IPS-11a (cell line): ENCODE results near the gene RAB29.
"Not testable (repeated sequence)": the region's sequence is repeated elsewhere in the genome, so short reads cannot be mapped to it uniquely, and the experiment has no call there.

Source experiments
- H3K4me3 ChIP-seq: one replicate; pipeline ENCODE4 v1.5.1; 2013; ENCODE audit warnings: low read depth, low read length, control low read depth

Gene RAB29

DNA sequence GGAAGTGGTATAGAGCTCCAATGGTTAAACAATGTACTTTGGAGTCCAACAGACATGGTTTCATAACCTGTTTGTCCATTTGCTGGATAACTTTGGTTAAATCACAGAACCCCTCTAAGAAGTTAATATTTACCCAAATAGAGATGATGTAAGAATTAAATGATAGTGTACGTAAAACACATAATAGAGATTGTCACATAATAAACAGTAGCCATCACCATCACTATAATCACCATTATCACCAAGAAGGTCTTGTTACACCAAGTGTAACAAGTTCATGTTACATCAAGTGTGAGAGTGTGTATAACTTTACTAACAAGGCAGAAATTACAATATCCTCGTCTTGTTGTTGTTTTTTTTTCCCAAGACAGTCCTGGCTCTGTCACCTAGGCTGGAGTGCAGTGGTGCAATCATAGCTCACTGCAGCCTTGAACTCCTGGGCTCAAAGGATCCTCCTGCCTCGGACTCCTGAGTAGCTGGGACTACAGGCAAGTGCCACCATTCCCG is 48.6 kb downstream of the RAB29 start:
- H3K4me3 ChIP-seq = no peak overlapping the region

DNA sequence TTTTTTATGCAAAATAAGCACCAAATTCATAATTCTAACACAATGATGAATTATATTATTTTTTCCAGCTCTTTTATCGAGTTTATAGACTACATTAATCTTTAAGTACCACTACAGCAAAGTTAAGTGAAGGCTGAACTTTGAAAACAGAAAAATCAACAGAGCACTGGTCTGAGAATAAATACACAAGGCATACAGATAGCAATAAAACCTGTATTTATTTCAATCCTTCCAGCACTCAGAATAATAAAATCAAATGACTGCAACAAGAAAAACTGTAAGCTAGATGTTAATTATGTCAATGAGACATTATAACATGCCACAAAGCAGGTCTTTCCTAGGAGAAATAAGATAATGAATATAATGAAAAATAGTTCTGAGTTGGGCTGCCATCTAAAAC is 49.8 kb downstream of the RAB29 start:
- H3K4me3 ChIP-seq = no peak overlapping the region

DNA sequence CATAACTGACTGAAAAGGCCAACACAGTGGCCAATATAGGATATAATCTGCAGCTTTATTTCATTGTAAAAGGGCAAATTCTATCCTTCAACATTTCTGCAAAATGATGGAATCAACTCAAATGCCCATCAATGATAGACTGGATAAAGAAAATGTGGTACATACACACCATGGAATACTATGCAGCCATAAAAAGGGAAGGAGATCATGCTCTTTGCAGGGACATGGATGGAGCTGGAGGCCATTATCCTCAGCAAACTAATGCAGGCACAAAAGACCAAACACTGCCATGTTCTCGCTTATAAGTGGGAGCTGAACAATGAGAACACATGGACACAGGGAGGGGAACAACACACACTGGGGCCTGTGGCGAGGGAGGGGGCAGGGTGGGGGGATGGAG is 54.5 kb downstream of the RAB29 start:
- not testable (repeated sequence) for H3K4me3 ChIP-seq

GRCh38 chr1:205719762-205720161 is 55.5 kb downstream of the RAB29 start:
- no peak overlapping the region for H3K4me3 ChIP-seq

GRCh38 chr1:205719015-205719414 is 56.3 kb downstream of the RAB29 start:
- H3K4me3 ChIP-seq = no peak overlapping the region
